Endodermal cell (in vitro differentiated cells): ENCODE results near the gene FTSJ1. TPM values are rescaled to one million over a fixed set of nuclear protein-coding genes. Genes with fewer than 3 reads are reported as not detected.

Experiments
- DNase-seq: peaks from one replicate; pipeline ENCODE4 v3.0.0-alpha.2; 2017
- H3K27ac ChIP-seq: 2 replicates; pipeline ENCODE4 v1.5.1; 2013; ENCODE audit warnings: mild to moderate bottlenecking, low read depth, low read length, moderate library complexity
- H3K27me3 ChIP-seq: 2 replicates; pipeline ENCODE4 v1.6.1; 2013; ENCODE audit warnings: mild to moderate bottlenecking, low read length, moderate library complexity; ENCODE audit not compliant: insufficient read depth, control insufficient read depth, poor library complexity, severe bottlenecking
- H3K36me3 ChIP-seq: 2 replicates; pipeline ENCODE4 v1.7.0; 2013; ENCODE audit warnings: mild to moderate bottlenecking, low read length, moderate library complexity; ENCODE audit not compliant: control insufficient read depth, insufficient read depth
- H3K4me1 ChIP-seq: one replicate; pipeline ENCODE4 v1.7.0; 2013; ENCODE audit warnings: low read length; ENCODE audit not compliant: control insufficient read depth, insufficient read depth
- H3K4me3 ChIP-seq: 2 replicates; pipeline ENCODE4 v1.5.1; 2013; ENCODE audit warnings: mild to moderate bottlenecking, low read length, moderate library complexity
- H3K9ac ChIP-seq: 2 replicates; pipeline ENCODE4 v1.6.1; 2013; ENCODE audit warnings: mild to moderate bottlenecking, low read length, moderate library complexity; ENCODE audit not compliant: poor library complexity, severe bottlenecking; ENCODE audit errors: extremely low read depth
- H3K9me3 ChIP-seq: 2 replicates; pipeline ENCODE4 v1.6.1; 2013; ENCODE audit warnings: mild to moderate bottlenecking, low read length, moderate library complexity; ENCODE audit not compliant: control insufficient read depth
- H3K27ac Mint-ChIP-seq: 2 replicates; pipeline ENCODE4 v1.8.0; 2020; ENCODE audit warnings: mixed read lengths
- H3K27me3 Mint-ChIP-seq: 2 replicates; pipeline ENCODE4 v1.8.0; 2021; ENCODE audit warnings: mild to moderate bottlenecking, mixed read lengths; ENCODE audit not compliant: insufficient read depth
- H3K36me3 Mint-ChIP-seq: 2 replicates; pipeline ENCODE4 v1.8.0; 2020; ENCODE audit warnings: low read depth, mixed read lengths
- H3K4me1 Mint-ChIP-seq: 2 replicates; pipeline ENCODE4 v1.8.0; 2020; ENCODE audit warnings: mixed read lengths
- H3K4me3 Mint-ChIP-seq: 2 replicates; pipeline ENCODE4 v1.8.0; 2020; ENCODE audit warnings: mild to moderate bottlenecking, moderate library complexity, mixed read lengths
- H3K9me3 Mint-ChIP-seq: 2 replicates; pipeline ENCODE4 v1.8.0; 2020; ENCODE audit warnings: mild to moderate bottlenecking, mixed read lengths
- CTCF ChIP-seq: fragments of 200-600 bp; sonication (generic); conservative IDR thresholded peaks from 2 replicates; pipeline ENCODE4 v1.5.0; 2021; ENCODE audit warnings: antibody characterized with exemption, mild to moderate bottlenecking
- WGBS, 2 experiments: methylation state at CpG; one replicate each; pipeline versions ENCODE4 v1.1.5 to v1.1.7; 2013; ENCODE audit warnings: missing lambda C conversion rate in 2 of 2, mixed read lengths in 1 of 2; ENCODE audit not compliant: insufficient coverage in 1 of 2, insufficient read length in 1 of 2; 5-methylcytosine and 5-hydroxymethylcytosine counted together
- total RNA-seq, 2 donors: library from RNA; stranded (reverse); fragmentation: NEBNext Ultra II Directional in 1 of 2; extraction: Animal tissue kit (Norgen Biotek cat#: 25700) in 1 of 2; gene quantifications; 2 replicates in 1 of 2; 3 replicates in 1 of 2; pipeline ENCODE4 v1.2.1, GENCODE V29; 2021

Gene FTSJ1
- total RNA-seq, 2 donors from 2014 or later, result 47.3 to 54.3 TPM

DNA sequence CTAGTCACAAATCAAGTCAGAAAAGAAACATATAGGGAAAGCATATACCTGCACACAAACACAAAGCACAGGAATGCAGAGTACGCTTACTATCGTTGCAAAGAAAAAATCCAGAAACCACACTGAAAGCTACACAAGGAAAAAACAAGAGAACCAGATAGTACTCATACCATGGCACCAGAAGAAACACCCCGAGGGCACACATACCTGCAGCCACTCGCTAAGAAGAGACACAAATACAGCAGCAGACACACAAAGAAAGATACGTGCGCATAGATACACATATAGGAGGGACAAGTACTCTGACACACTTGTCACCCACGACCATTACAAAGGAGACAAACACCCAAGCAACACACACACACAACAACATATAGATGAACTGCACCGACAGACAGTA, 4.5 kb upstream of the FTSJ1 start:
- Mint-ChIP-seq H3K4me1 (peaks cover 22% of the 10 kb centered on the region), H3K27me3 (no peaks in the 10 kb centered on the region), H3K36me3 (peaks cover 8% of the 10 kb centered on the region), H3K4me3 (no peak overlapping the region), H3K9me3 (peaks cover 76% of the 10 kb centered on the region), H3K27ac (no peak overlapping the region)
- TF ChIP-seq CTCF, result no peak
- Histone ChIP-seq H3K27ac (no peak overlapping the region), H3K27me3 (no peaks in the 10 kb centered on the region), H3K9ac (no peak overlapping the region), H3K4me3 (no peak overlapping the region), H3K9me3 (no peaks in the 10 kb centered on the region), H3K36me3 (peaks cover 4% of the 10 kb centered on the region), H3K4me1 (peaks cover 8% of the 10 kb centered on the region)
- 96% methylated on average over 5 of the region's 8 CpGs; no CpG with 5 or more reads in 1 of the 2 experiments for WGBS, 2 experiments
- no peak for DNase-seq

GRCh38 chrX:48472225-48472624, 3.8 kb upstream of the FTSJ1 start:
- Mint-ChIP-seq H3K27ac (no peak overlapping the region), H3K4me3 (no peak overlapping the region), H3K36me3 (peaks cover 2% of the 10 kb centered on the region), H3K4me1 (peaks cover 28% of the 10 kb centered on the region), H3K27me3 (no peaks in the 10 kb centered on the region), H3K9me3 (peaks cover 83% of the 10 kb centered on the region)
- Histone ChIP-seq H3K4me1 (peaks cover 8% of the 10 kb centered on the region), H3K9ac (no peak overlapping the region), H3K4me3 (no peak overlapping the region), H3K9me3 (no peaks in the 10 kb centered on the region), H3K27me3 (no peaks in the 10 kb centered on the region), H3K27ac (no peak overlapping the region), H3K36me3 (no peaks in the 10 kb centered on the region)
- TF ChIP-seq CTCF, result no peak
- WGBS, 2 experiments, result 85% methylated on average over 6 of the region's 9 CpGs; no CpG with 5 or more reads in 1 of the 2 experiments
- DNase-seq, result no peak

DNA sequence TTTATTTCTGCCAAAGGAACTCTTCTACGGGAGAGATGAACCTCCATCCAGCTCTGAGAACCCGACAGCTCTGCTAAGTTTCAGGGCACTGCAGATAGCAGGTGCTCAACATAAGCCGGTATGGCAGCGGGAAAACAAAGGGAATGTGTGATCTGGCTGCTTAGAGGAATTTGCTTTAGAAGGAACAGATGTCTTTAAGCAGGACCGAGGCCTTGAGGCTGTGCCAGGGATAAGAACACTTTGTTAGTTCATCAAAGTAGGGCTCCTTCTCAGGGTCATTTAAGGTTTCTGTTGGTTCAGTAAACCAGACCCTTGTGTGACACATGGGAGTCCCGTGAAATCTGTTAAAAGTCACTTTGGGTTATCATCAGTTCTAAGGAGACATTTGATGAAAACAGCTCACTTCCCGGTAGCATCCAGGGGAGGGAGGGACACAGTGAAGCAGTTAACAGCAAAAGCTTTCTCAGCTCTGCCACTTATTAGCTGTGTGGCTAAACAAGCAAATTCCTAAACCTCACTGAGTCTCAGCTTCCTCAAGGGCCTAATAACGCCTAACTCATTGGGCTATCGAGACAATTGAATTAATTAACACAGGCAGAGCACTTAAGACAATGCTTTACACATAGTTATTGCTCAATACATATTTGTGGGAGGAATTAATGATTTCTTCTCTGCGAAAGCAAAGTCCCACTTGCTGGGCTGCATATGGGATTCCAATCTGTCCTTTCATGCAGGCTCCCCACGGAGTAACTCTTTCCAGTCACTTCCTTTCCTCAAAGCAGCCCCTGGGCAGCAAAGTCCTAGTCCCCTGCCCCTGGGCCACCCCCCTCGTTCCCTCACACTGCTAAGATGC, 2.9 kb upstream of the FTSJ1 start:
- 40 to 59% methylated on average over 5 to 12 of the region's 12 CpGs for WGBS, 2 experiments
- H3K27me3 Mint-ChIP-seq, result no peaks in the 10 kb centered on the region
- peaks cover 84% of the 10 kb centered on the region for H3K9me3 Mint-ChIP-seq
- H3K4me3 Mint-ChIP-seq, result no peak overlapping the region
- Histone ChIP-seq H3K36me3 (no peaks in the 10 kb centered on the region), H3K4me3 (no peak overlapping the region), H3K27ac (peak overlapping the region; percentile 61), H3K4me1 (peaks cover 8% of the 10 kb centered on the region), H3K9ac (peak overlapping the region; percentile 26), H3K27me3 (no peaks in the 10 kb centered on the region), H3K9me3 (no peaks in the 10 kb centered on the region)
- DNase-seq, result peak; percentile 65
- peaks cover 5% of the 10 kb centered on the region for H3K36me3 Mint-ChIP-seq
- peaks cover 28% of the 10 kb centered on the region for H3K4me1 Mint-ChIP-seq
- peak overlapping the region; percentile 61 for H3K27ac Mint-ChIP-seq
- no peak for TF ChIP-seq CTCF
